Activated CD8-positive, alpha-beta memory T cell treated with anti-CD3 and anti-CD28 coated beads for 36 hours (primary cell): ENCODE measurements around the gene KDM5C. TPM values are rescaled to one million over a fixed set of nuclear protein-coding genes. Genes with fewer than 3 reads are reported as not detected.

ENCODE experiments used
- total RNA-seq, 2 experiments: library from RNA; stranded (reverse); gene quantifications; one replicate each; pipeline ENCODE4 v1.2.3, GENCODE V29; 2021

Gene KDM5C
- total RNA-seq, 2 experiments from 2014 or later: 82.6 to 90.1 TPM

Other genes starting within 250 kb of the KDM5C start
- gene GPR173, start 176.4 kb downstream of the KDM5C start, total RNA-seq: under 1 TPM; 0.06 to 0.17 TPM
- 10 to 100 TPM; 37.6 to 42.2 TPM for gene TSPYL2, start 142.8 kb downstream of the KDM5C start, total RNA-seq
- 1 to 10 TPM; 5.2 to 5.4 TPM for gene KANTR, start 131.1 kb downstream of the KDM5C start, total RNA-seq
- gene IQSEC2, start 56.4 kb upstream of the KDM5C start, total RNA-seq: under 1 TPM; 0.65 to 0.95 TPM
- gene SMC1A, start 197.4 kb upstream of the KDM5C start, total RNA-seq: 100 to 1,000 TPM; 154 to 157 TPM
- gene RIBC1, start 197.7 kb upstream of the KDM5C start, total RNA-seq: under 1 TPM; 0.65 to 0.89 TPM
- gene HSD17B10, start 209.2 kb upstream of the KDM5C start, total RNA-seq: 100 to 1,000 TPM; 148 to 170 TPM